Hematopoietic multipotent progenitor cell treated with erythropoietin and hydrocortisone succinate and interleukin-3 and kit ligand, for 8 days (in vitro differentiated cells): ENCODE data around the gene ADAT2.
A peak's percentile ranks its signal among the peaks of the same experiment; 100 is the strongest.
"Not testable (repeated sequence)": the region's sequence is repeated elsewhere in the genome, so short reads cannot be mapped to it uniquely, and the experiment has no call there.

ENCODE experiments used
- DNase-seq: peaks from one replicate; pipeline ENCODE4 v3.0.0-alpha.2; 2015

The ADAT2 gene

DNA sequence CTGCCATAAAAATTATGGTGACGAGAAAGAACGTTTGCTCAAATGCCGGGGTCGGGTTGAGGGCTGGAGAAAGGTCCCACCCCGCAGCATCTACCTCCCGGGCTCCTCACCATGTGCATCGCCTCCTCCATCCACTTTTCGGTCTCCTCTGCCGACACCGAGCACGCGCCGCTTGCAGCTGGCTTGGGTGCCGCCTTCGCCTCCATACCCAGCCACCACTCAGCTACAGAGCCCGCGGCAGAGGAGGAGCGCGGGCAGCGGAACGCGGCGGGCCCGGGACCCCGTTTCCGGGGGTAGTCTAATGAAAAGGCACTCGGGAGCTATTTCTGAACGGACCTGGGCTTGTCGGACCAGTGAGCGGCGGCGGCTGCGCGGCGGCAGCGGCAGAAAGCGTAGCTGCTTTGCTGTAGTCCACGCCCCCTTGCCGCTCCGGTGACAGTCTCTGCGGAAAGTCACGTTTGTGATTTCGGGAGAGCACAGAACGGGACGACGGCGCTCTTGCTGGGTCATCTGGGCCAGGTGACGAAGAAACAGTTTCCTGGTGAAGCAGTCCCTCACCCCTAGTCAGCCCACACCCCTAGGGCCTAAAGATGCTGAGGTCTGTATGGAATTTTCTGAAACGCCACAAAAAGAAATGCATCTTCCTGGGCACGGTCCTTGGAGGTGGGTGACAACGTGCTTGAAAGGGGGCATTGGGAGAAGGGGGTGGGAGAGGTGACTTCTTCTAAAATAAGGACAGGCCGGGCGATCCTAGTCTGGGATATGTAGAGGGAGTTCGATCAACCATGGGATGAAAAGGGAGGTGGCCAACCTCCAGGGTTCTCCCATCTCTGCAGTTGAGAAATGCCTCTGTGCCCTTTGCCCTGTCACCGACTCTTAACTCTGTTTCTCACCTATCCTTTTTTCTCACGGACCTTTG, at the start of gene ADAT2, which contains the start of gene PEX3:
Gene ADAT2 (minus strand): TSS at position 243 of the 919 bp plus-strand sequence. CDS start 37 bp downstream, at position 206.
Gene PEX3 (plus strand): TSS at position 353 of the 919 bp plus-strand sequence. CDS start 238 bp downstream, at position 591.
- peak; percentile 93 for DNase-seq

DNA sequence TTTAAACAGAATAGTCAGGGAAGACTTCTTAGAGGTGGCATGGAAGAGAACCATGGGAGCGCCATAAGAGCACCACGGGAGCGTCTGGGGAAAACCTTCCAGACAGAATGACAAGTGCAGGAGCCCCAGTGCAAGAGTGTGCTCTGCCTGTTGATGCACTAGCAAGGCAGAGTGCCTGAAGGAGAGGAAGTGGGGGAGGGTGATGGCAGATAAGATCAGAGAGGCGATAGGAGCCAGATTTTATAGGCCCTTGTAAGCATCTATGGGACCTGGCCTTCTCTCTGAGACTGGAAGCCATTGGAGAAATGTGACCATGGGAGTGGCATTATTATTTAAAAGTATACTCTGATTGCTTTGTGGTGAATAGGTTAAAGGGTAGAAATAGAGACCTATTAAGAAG, 47.9 kb upstream of the ADAT2 start:
- DNase-seq: no peak

GRCh38 chr6:143496974-143497373, 46.5 kb upstream of the ADAT2 start:
- DNase-seq: no peak

DNA sequence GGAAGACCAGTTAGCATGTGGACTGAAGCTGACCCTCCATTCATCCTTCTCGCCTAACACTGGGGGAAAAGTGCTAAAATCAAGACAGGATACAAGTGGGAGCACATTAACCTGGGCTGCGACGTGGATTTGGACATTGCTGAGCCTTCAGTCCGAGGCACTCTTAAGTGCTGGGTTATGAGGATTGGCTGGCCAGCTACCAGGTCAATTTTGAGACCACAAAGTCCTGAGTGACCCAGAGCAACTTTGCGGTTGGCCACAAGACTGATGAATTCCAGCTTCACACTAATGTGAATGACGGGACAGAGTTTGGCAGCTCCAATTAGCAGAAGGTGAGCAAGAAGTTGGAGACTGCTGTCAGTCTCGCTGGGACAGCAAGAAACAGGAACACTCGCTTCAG, 40.3 kb upstream of the ADAT2 start:
- DNase-seq: no peak

GRCh38 chr6:143490244-143490643, 39.7 kb upstream of the ADAT2 start:
- no peak for DNase-seq

DNA sequence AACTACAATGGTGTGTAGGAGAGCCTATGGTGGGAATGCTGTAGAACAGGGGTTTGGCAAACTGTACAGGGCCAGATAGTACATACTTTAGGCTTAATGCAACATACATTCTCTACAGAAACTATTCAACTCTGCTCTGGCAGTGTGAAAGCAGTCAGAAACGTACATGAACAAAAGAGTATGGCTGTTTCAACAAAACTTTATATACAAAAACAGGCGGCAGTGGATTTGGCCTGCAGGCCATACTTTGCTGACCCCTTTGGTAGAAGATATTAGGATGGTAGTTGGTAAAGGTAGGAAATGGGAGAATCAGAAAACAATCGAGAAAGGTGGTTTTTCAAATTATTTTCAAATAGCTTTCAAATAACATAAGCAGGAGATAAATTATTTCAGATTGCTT, 36.3 kb upstream of the ADAT2 start:
- DNase-seq: no peak

DNA sequence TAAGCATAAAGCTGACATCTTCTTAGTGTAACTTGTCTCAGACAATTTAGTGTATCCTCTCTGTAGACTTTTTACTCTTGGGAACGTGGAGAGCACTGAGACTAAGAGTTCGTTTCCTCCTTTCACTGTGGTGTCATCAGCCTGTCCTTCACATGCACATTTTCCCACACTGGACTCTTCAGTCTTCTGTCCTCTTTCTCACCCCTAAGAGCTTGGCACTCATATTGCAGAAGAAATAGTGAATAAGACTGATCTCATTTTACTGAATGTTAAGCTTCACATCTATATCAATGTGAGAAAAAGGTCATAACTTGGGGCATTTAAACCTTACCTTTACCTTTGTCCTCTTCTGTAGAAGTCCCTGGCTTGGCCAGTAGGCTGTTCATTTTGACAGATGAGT, 35.5 kb upstream of the ADAT2 start:
- DNase-seq: no peak

- no peak for DNase-seq
Observed at GRCh38 chr6:143482593-143482992, 32.1 kb upstream of the ADAT2 start.

- DNase-seq: no peak
Observed at GRCh38 chr6:143478479-143479062, 28.1 kb upstream of the ADAT2 start.

DNA sequence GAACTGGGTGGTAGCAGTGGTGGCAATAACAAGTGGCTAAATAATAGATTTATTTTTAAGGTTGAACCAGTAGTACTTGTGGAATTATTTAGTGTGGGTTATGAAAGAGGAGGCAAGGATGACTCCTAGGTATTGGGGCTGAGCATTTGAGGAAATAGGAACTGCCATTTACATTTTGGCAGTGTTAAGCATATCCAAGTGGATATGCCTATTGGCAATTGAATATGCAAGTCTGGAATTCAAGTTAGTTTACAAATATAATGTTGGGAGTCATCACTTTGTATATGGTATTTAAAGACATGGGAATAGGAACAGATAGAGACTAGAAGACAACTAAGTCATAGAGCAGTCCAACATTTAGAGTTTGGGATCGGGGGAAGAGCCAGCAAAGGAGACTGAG, 26.1 kb upstream of the ADAT2 start:
- DNase-seq: no peak

- no peak for DNase-seq
Observed at GRCh38 chr6:143471822-143472221, 21.3 kb upstream of the ADAT2 start.

DNA sequence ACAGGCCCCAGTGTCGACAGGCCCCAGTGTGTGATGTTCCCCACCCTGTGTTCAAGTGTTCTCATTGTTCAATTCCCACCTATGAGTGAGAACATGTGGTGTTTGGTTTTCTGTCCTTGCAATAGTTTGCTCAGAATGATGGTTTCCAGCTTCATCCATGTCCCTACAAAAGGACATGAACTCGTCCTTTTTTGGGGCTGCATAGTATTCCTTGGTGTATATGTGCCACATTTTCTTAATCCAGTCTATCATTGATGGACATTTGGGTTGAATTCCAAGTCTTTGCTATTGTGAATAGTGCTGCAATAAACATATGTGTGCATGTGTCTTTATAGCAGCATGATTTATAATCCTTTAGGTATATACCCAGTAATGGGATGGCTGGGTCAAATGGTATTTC, 18.3 kb upstream of the ADAT2 start:
- not testable (repeated sequence) for DNase-seq

GRCh38 chr6:143468026-143468425, 17.5 kb upstream of the ADAT2 start:
- DNase-seq: no peak

- no peak for DNase-seq
Observed at GRCh38 chr6:143465546-143465945, 15.1 kb upstream of the ADAT2 start.

- DNase-seq: no peak
Observed at GRCh38 chr6:143457563-143458359, 7.3 kb upstream of the ADAT2 start.

- no peak for DNase-seq
Observed at GRCh38 chr6:143451531-143451930, 1.0 kb upstream of the ADAT2 start.

DNA sequence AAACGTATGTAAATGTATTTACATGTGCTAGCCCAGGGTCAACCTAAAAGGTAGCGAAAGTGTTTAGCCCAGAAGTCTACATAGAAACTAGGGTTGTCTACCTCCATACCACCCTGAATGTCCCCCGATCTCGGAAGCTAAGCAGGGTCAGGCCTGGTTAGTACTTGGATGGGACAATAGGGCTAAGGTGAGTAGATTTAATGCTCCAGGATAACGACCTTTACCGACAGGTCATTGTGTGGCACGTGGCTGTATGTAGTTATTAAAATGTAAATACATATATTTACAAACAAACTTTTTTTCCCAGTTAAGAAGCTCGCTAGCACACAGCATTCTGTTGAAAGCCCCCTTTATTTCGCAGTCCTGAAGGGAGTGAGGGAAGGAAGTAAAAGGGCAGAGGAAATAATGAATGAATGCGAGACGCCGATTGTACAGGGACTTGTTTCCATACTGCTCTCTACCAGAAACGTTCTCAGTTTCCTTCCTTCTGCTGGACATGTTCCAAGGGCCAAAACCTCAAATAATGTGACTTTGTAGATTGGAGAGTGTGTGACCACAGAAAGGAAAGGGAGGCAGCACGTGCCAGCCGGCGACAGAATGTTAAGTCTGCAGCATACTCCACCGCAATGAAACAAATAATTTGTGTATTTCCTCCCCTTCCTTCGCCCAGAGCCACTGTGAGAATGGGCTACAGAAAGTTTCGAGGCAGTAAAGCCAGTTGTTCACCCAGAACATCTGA, 612 bp downstream of the ADAT2 start:
- peak; percentile 94 for DNase-seq

- peak; percentile 57 for DNase-seq
Observed at GRCh38 chr6:143449082-143449713, 1.3 kb downstream of the ADAT2 start.

DNA sequence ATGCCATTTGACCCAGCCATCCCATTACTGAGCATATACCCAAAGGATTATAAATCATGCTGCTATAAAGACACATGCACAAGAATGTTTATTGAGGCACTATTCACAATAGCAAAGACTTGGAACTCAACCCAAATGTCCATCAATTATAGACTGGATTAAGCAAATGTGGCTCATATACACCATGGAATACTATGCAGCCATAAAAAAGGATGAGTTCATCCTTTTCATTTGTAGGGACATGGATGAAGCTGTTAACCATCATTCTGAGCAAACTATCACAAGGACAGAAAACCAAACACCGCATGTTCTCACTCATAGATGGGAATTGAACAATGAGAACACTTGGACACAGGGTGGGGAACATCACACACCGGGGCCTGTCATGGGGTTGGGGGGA, 2.6 kb downstream of the ADAT2 start:
- DNase-seq: not testable (repeated sequence)

DNA sequence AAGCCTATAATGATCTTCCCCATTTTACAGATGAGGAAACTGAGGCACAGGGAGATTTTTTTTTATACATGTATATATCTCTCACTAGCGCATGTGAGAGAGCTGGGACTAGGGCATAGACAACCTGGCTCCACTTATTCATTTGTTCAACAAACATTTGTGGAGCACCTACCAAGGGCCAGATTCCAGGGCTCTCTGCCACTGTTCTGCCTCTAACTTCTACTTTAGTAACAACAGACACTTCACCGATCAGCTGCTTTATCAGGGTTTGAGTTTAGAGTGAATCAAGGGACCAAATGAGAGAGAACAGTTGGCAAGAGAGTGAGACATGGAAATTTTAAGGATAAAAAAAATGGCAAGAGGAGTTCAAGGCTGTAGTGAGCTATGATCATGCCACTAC, 7.4 kb downstream of the ADAT2 start:
- DNase-seq: no peak

GRCh38 chr6:143441680-143442545, 8.6 kb downstream of the ADAT2 start:
- DNase-seq: peak; percentile 56
